Spleen (tissue), 7 donors: ENCODE results near the gene ZSWIM6.

Source experiments
- POLR2A ChIP-seq, 3 donors: fragments of 450-650 bp; IDR thresholded peaks; one replicate each; pipeline ENCODE4 v1.5.1; 2017; ENCODE audit warnings: antibody characterized with exemption in 3 of 3, mild to moderate bottlenecking in 1 of 3
- TF ChIP-seq, protein P1 (sequence below), 11 experiments: fragments of 200-600 bp in 7 of 11; fragments of 450-650 bp in 4 of 11; sonication (generic) in 4 of 11; IDR thresholded peaks in 8 of 11; conservative IDR thresholded peaks in 3 of 11; 1 replicate in 7 of 11; 2 replicates in 4 of 11; pipeline versions ENCODE4 v1.4.0 to v1.8.0; 2016 to 2021; ENCODE audit warnings: antibody characterized with exemption in 11 of 11, inconsistent platforms in 4 of 11, mild to moderate bottlenecking in 1 of 11
- donor health status: DM: no; HTN: no; CAD: no; lungs with moderate emphysema.
- donor health status: DM: no; HTN: no; CAD: no.
- donor health status: DM: no; HTN: no; CAD: no.

- TF ChIP-seq, protein P1, sequence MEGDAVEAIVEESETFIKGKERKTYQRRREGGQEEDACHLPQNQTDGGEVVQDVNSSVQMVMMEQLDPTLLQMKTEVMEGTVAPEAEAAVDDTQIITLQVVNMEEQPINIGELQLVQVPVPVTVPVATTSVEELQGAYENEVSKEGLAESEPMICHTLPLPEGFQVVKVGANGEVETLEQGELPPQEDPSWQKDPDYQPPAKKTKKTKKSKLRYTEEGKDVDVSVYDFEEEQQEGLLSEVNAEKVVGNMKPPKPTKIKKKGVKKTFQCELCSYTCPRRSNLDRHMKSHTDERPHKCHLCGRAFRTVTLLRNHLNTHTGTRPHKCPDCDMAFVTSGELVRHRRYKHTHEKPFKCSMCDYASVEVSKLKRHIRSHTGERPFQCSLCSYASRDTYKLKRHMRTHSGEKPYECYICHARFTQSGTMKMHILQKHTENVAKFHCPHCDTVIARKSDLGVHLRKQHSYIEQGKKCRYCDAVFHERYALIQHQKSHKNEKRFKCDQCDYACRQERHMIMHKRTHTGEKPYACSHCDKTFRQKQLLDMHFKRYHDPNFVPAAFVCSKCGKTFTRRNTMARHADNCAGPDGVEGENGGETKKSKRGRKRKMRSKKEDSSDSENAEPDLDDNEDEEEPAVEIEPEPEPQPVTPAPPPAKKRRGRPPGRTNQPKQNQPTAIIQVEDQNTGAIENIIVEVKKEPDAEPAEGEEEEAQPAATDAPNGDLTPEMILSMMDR (IDR thresholded peaks at IDR 0.05 in 8 of 11, conservative IDR thresholded peaks at IDR 0.05 in 3 of 11), result no peak
- TF ChIP-seq POLR2A (IDR thresholded peaks at IDR 0.05), result no peak
Observed at GRCh38 chr5:61399679-61400078, 67.6 kb downstream of the ZSWIM6 start.
